WTC11 (cell line): Measurements from ENCODE around the gene COBL.

Source experiments
- ATF1 ChIP-seq: sonication (generic); formaldehyde crosslinking; IDR thresholded peaks from 2 replicates; pipeline ENCODE4 v1.8.1; 2023; ENCODE audit warnings: mild to moderate bottlenecking, moderate library complexity, missing genetic modification reagents
- CTCF ChIP-seq: fragments of 200-600 bp; IDR thresholded peaks from 2 replicates; pipeline ENCODE4 v1.8.0; 2022; ENCODE audit warnings: antibody characterized with exemption
- IRF2 ChIP-seq: sonication (generic); formaldehyde crosslinking; IDR thresholded peaks from 2 replicates; pipeline ENCODE4 v1.8.0; 2022; ENCODE audit warnings: low read depth, missing genetic modification reagents, borderline replicate concordance
- JAZF1 ChIP-seq: fragments of 250-450 bp; sonication (Bioruptor Pico); IDR thresholded peaks from 2 replicates; pipeline ENCODE4 v1.9.0; 2021; ENCODE audit warnings: moderate library complexity, mild to moderate bottlenecking, inconsistent platforms
- TF ChIP-seq, protein P1 (sequence below): sonication (generic); formaldehyde crosslinking; IDR thresholded peaks from 2 replicates; pipeline ENCODE4 v1.8.1; 2022; ENCODE audit warnings: mild to moderate bottlenecking, missing genetic modification reagents, moderate library complexity, borderline replicate concordance

GRCh38 chr7:51321961-51322515 is 5.4 kb upstream of the COBL start:
- TF ChIP-seq CTCF (no peak), ATF1 (CRISPR knock-in tag) (no peak), JAZF1 (no peak), IRF2 (CRISPR knock-in tag) (no peak)
- TF ChIP-seq, protein P1, sequence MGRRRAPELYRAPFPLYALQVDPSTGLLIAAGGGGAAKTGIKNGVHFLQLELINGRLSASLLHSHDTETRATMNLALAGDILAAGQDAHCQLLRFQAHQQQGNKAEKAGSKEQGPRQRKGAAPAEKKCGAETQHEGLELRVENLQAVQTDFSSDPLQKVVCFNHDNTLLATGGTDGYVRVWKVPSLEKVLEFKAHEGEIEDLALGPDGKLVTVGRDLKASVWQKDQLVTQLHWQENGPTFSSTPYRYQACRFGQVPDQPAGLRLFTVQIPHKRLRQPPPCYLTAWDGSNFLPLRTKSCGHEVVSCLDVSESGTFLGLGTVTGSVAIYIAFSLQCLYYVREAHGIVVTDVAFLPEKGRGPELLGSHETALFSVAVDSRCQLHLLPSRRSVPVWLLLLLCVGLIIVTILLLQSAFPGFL (CRISPR knock-in tag): no peak
